Neural crest cell (in vitro differentiated cells): ENCODE results near the gene ARHGAP4. TPM values are rescaled to one million over a fixed set of nuclear protein-coding genes. Genes with fewer than 3 reads are reported as not detected.

Experiments
- DNase-seq: peaks from one replicate; pipeline ENCODE4 v3.0.0; 2021; ENCODE audit warnings: low read depth, mixed read lengths, low spot score
- H3K27ac Mint-ChIP-seq: one replicate; pipeline ENCODE4 v1.8.0; 2021; ENCODE audit warnings: mild to moderate bottlenecking, mixed read lengths; ENCODE audit not compliant: unreplicated experiment
- H3K27me3 Mint-ChIP-seq: 2 replicates; pipeline ENCODE4 v1.8.0; 2021; ENCODE audit warnings: low read depth, mild to moderate bottlenecking, mixed read lengths
- H3K36me3 Mint-ChIP-seq: 2 replicates; pipeline ENCODE4 v1.8.0; 2021; ENCODE audit warnings: low read depth, mild to moderate bottlenecking, mixed read lengths
- H3K4me1 Mint-ChIP-seq: 2 replicates; pipeline ENCODE4 v1.8.0; 2021; ENCODE audit warnings: mixed read lengths
- H3K4me3 Mint-ChIP-seq: one replicate; pipeline ENCODE4 v1.8.0; 2021; ENCODE audit warnings: mild to moderate bottlenecking, mixed read lengths
- H3K9me3 Mint-ChIP-seq: 2 replicates; pipeline ENCODE4 v1.8.0; 2021; ENCODE audit warnings: mixed read lengths
- CTCF ChIP-seq: fragments of 200-600 bp; sonication (generic); conservative IDR thresholded peaks from 2 replicates; pipeline ENCODE4 v1.5.0; 2021; ENCODE audit warnings: antibody characterized with exemption, mild to moderate bottlenecking
- total RNA-seq: library from RNA; stranded (reverse); gene quantifications from 2 replicates; pipeline ENCODE4 v1.2.1, GENCODE V29; 2021

The ARHGAP4 gene
- total RNA-seq, 1 donor from 2014 or later, result 10.7 TPM

- no peak overlapping the region for H3K27ac Mint-ChIP-seq
- no peak for TF ChIP-seq CTCF
- H3K4me1 Mint-ChIP-seq, result peaks cover 16% of the 10 kb centered on the region
- no peaks in the 10 kb centered on the region for H3K27me3 Mint-ChIP-seq
- no peak for DNase-seq
- peak overlapping the region; percentile 72 for H3K4me3 Mint-ChIP-seq
- H3K9me3 Mint-ChIP-seq, result no peaks in the 10 kb centered on the region
- no peaks in the 10 kb centered on the region for H3K36me3 Mint-ChIP-seq
Measured at GRCh38 chrX:153938226-153938786, 12.2 kb upstream of the ARHGAP4 start.

GRCh38 chrX:153937056-153937455 lies 11.0 kb upstream of the ARHGAP4 start:
- H3K27me3 Mint-ChIP-seq, result no peaks in the 10 kb centered on the region
- H3K4me1 Mint-ChIP-seq, result peaks cover 16% of the 10 kb centered on the region
- no peak for TF ChIP-seq CTCF
- no peaks in the 10 kb centered on the region for H3K9me3 Mint-ChIP-seq
- DNase-seq, result no peak
- H3K27ac Mint-ChIP-seq, result no peak overlapping the region
- no peaks in the 10 kb centered on the region for H3K36me3 Mint-ChIP-seq
- no peak overlapping the region for H3K4me3 Mint-ChIP-seq

- no peaks in the 10 kb centered on the region for H3K9me3 Mint-ChIP-seq
- TF ChIP-seq CTCF, result no peak
- H3K36me3 Mint-ChIP-seq, result peaks cover 5% of the 10 kb centered on the region
- peak overlapping the region; percentile 83 for H3K4me3 Mint-ChIP-seq
- H3K4me1 Mint-ChIP-seq, result peaks cover 12% of the 10 kb centered on the region
- H3K27me3 Mint-ChIP-seq, result no peaks in the 10 kb centered on the region
- DNase-seq, result no peak
- H3K27ac Mint-ChIP-seq, result no peak overlapping the region
Measured at GRCh38 chrX:153935326-153935851, 9.3 kb upstream of the ARHGAP4 start.

- Mint-ChIP-seq H3K4me1 (peaks cover 12% of the 10 kb centered on the region), H3K4me3 (peak within 1 kb of the TSS; percentile 89), H3K9me3 (no peaks in the 10 kb centered on the region), H3K27ac (peak within 1 kb of the TSS; percentile 78), H3K36me3 (peaks cover 5% of the 10 kb centered on the region), H3K27me3 (no peaks in the 10 kb centered on the region)
- DNase-seq, result no peak
- TF ChIP-seq CTCF, result no peak
Measured at GRCh38 chrX:153934762-153935325, 8.8 kb upstream of the ARHGAP4 start, which contains the start of gene NAA10. TSS of gene NAA10 (minus strand) at chrX:153935037. CDS start at chrX:153934904, 133 bp downstream.

GRCh38 chrX:153934148-153934761 lies 8.2 kb upstream of the ARHGAP4 start:
- DNase-seq, result no peak
- Mint-ChIP-seq H3K4me3 (peak overlapping the region; percentile 89), H3K27me3 (no peaks in the 10 kb centered on the region), H3K9me3 (no peaks in the 10 kb centered on the region), H3K36me3 (peaks cover 5% of the 10 kb centered on the region), H3K27ac (peak overlapping the region; percentile 78), H3K4me1 (peaks cover 13% of the 10 kb centered on the region)
- TF ChIP-seq CTCF, result no peak
